Kidney (tissue), 14 donors: ENCODE measurements around the gene SMCO4. TPM values are rescaled to one million over a fixed set of nuclear protein-coding genes. Genes with fewer than 3 reads are reported as not detected.

ENCODE experiments used
- DNase-seq, 5 donors: peaks; one replicate each; pipeline ENCODE4 v3.0.0-alpha.2; 2013 to 2020
- FAIRE-seq: peaks from 2 replicates; lab custom pipeline; 2012; peaks lifted over from hg19 to GRCh38; lab: Jason Lieb, UNC
- H3K27ac ChIP-seq, 2 donors: one replicate each; pipeline ENCODE4 v1.7.0; 2013; ENCODE audit warnings: low read depth in 2 of 2, low read length in 2 of 2, inconsistent platforms in 1 of 2
- H3K27me3 ChIP-seq: one replicate; pipeline ENCODE4 v1.7.1; 2013; ENCODE audit warnings: low read length, inconsistent platforms; ENCODE audit not compliant: control insufficient read depth, insufficient read depth
- H3K36me3 ChIP-seq, 3 donors: one replicate each; pipeline versions ENCODE4 v1.7.0 to v1.7.1; 2013; ENCODE audit warnings: low read length in 3 of 3, control low read depth in 1 of 3, inconsistent platforms in 1 of 3; ENCODE audit not compliant: insufficient read depth in 3 of 3, control insufficient read depth in 2 of 3
- H3K4me1 ChIP-seq, 3 donors: one replicate each; pipeline versions ENCODE4 v1.7.0 to v1.7.1; 2013; ENCODE audit warnings: low read length in 3 of 3, inconsistent platforms in 1 of 3, low read depth in 1 of 3; ENCODE audit not compliant: control insufficient read depth in 2 of 3, insufficient read depth in 2 of 3
- H3K4me3 ChIP-seq, 3 donors: one replicate each; pipeline versions ENCODE4 v1.7.0 to v1.8.1; 2013; ENCODE audit warnings: low read length in 3 of 3, control low read depth in 1 of 3, inconsistent platforms in 1 of 3
- H3K9ac ChIP-seq, 3 donors: one replicate each; pipeline versions ENCODE4 v1.7.0 to v1.7.1; 2013; ENCODE audit warnings: low read length in 3 of 3, control low read depth in 1 of 3, inconsistent platforms in 1 of 3
- H3K9me3 ChIP-seq, 3 donors: one replicate each; pipeline versions ENCODE4 v1.7.0 to v1.7.1; 2013; ENCODE audit warnings: low read length in 3 of 3, control low read depth in 1 of 3, inconsistent platforms in 1 of 3; ENCODE audit not compliant: control insufficient read depth in 2 of 3, insufficient read depth in 1 of 3
- intact Hi-C: fragments of 100-400 bp; cut with DNase I; formaldehyde crosslinking; loops from one replicate; pipeline ENCODE4 v1.11.1; 2022
- polyA plus RNA-seq: library from polyadenylated mRNA; stranded (reverse); fragments of 350-450 nt; fragmentation: Illumina TruSeq; extraction: RNeasy Lipid Tissue Mini Kit (QIAGEN cat#74804); gene quantifications from one replicate; pipeline ENCODE4 v1.2.3, GENCODE V29; 2014; ENCODE audit warnings: low read depth, low replicate concordance; ENCODE audit not compliant: insufficient read depth
- total RNA-seq: library from RNA; stranded (reverse); fragmentation: NEBNext Ultra II Directional; extraction: Animal tissue kit (Norgen Biotek cat#: 25700); gene quantifications from one replicate; pipeline ENCODE4 v1.2.1, GENCODE V29; 2021
- TF ChIP-seq, protein P1 (sequence below): IDR thresholded peaks from 3 replicates; pipeline ENCODE4 v1.5.1; 2012; ENCODE audit warnings: mild to moderate bottlenecking, moderate library complexity, borderline replicate concordance; ENCODE audit not compliant: insufficient read depth; ENCODE audit errors: extremely low read depth
- donor health status: control.
- donor health status: control.
- donor health status: control.
- donor health status: control.
- donor health status: control.
- donor health status: DM: yes; HTN: yes; CAD: no.
- donor health status: Normal renal cell carcinoma (clear cell type).

SMCO4 gene
- total and polyA plus RNA-seq, 2 donors from 2014 or later = 33.0 to 102 TPM

DNA sequence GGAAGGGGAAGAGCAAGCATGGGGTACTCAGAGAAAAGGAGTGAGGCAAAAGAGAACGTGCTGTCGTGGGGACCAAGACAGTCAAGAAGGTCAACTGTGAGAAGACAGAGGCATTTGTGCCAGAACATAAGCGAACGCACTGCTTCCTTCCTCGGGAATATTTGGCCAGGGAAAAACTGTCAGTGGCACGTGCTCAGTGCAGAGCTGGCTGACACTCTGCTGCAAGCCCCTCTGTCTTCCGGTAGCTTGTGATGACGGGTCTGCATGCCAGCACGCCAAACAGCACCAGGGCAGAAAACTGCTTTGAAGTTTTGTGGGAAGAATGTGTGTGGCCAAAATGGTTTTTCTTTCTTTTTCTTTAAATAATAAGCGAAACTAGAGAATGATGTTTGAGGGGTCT lies 60.6 kb downstream of the SMCO4 start:
- Histone ChIP-seq H3K27ac (no peak overlapping the region), H3K4me1 (no peaks in the 10 kb centered on the region), H3K27me3 (no peaks in the 10 kb centered on the region), H3K4me3 (no peak overlapping the region), H3K9ac (no peak overlapping the region), H3K9me3 (no peaks in the 10 kb centered on the region), H3K36me3 (no peaks in the 10 kb centered on the region)
- intact Hi-C loops = no loop called here
- DNase-seq (no peak), FAIRE-seq (no peak)
- TF ChIP-seq, protein P1, sequence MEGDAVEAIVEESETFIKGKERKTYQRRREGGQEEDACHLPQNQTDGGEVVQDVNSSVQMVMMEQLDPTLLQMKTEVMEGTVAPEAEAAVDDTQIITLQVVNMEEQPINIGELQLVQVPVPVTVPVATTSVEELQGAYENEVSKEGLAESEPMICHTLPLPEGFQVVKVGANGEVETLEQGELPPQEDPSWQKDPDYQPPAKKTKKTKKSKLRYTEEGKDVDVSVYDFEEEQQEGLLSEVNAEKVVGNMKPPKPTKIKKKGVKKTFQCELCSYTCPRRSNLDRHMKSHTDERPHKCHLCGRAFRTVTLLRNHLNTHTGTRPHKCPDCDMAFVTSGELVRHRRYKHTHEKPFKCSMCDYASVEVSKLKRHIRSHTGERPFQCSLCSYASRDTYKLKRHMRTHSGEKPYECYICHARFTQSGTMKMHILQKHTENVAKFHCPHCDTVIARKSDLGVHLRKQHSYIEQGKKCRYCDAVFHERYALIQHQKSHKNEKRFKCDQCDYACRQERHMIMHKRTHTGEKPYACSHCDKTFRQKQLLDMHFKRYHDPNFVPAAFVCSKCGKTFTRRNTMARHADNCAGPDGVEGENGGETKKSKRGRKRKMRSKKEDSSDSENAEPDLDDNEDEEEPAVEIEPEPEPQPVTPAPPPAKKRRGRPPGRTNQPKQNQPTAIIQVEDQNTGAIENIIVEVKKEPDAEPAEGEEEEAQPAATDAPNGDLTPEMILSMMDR = no peak

DNA sequence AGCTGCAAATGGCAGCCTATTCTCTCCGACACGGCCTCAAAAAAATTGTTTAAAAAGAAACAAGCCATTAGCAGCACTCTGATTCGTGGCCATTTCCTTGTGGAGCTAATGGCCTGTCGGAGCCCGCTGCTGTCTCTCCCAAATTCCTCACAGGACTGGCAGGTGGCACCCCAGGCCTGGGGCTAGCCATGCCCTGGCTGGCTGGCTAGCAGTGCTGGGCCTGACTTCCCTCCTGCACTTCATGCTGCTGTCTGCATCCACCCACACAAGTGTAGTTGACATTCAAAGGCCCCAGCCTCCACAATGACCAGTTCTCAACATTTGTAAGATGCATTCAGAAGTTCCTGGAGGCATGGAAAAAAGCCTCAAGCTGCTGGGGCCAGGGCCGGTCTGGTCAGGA lies 61.5 kb downstream of the SMCO4 start:
- intact Hi-C loops = no loop called here
- Histone ChIP-seq H3K9ac (no peak overlapping the region), H3K4me3 (no peak overlapping the region), H3K36me3 (no peaks in the 10 kb centered on the region), H3K27me3 (no peaks in the 10 kb centered on the region), H3K27ac (no peak overlapping the region), H3K9me3 (no peaks in the 10 kb centered on the region), H3K4me1 (no peaks in the 10 kb centered on the region)
- TF ChIP-seq, protein P1 = peak; percentile 50
- no peak for FAIRE-seq
- no peak for DNase-seq

DNA sequence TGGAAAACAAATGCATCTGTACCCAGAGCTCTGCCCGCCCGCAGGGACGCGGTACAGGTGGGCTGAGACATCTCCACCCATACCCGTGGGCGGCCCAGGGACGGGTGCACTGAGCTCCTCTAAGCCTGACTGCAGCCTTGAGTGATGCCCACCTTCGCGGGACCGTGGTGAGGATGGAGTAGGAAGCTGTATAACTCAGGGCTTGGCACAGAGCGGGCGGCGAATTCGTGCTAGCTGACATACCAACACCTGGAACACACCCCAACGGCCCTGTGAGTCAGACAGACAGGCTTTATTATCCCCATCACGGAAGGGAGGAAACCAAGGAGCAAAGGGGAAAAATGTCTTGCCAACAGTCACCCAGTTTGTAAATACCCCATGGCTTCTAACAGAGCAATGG lies 61.9 kb downstream of the SMCO4 start:
- intact Hi-C loops = no loop called here
- no peaks in the 10 kb centered on the region for H3K4me1 ChIP-seq
- FAIRE-seq (no peak), DNase-seq (no peak)
- no peak overlapping the region for H3K4me3 ChIP-seq
- H3K9me3 ChIP-seq = no peaks in the 10 kb centered on the region
- no peaks in the 10 kb centered on the region for H3K36me3 ChIP-seq
- H3K9ac ChIP-seq = no peak overlapping the region
- no peak overlapping the region for H3K27ac ChIP-seq
- TF ChIP-seq, protein P1 = no peak
- no peaks in the 10 kb centered on the region for H3K27me3 ChIP-seq

DNA sequence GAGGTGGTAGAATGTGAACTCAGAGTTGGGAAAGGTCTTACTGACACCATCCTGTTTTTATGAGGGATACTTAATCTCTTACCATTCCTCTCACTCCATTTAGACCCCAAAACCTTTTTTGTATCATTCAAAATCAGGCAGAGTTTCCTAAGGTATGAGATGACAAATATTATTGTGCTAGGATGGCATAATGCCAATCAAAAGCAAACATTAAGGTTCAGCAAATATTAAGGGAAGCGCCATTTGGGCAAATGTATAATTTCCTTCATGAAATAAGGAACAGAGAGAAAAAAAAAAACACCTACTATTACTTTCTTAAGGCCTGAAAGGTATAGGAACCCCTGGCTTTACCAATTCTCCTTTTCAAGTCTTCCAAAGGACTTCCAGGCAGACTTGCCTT lies 62.4 kb downstream of the SMCO4 start:
- Histone ChIP-seq H3K4me1 (no peaks in the 10 kb centered on the region), H3K4me3 (no peak overlapping the region), H3K9me3 (no peaks in the 10 kb centered on the region), H3K27ac (no peak overlapping the region), H3K36me3 (no peaks in the 10 kb centered on the region), H3K9ac (no peak overlapping the region), H3K27me3 (no peaks in the 10 kb centered on the region)
- DNase-seq (no peak), FAIRE-seq (no peak)
- TF ChIP-seq, protein P1 = no peak
- intact Hi-C loops = no loop called here
